IPS-18c (cell line): Measurements from ENCODE around the gene PPP2R2B.

ENCODE experiments used
- H3K4me3 ChIP-seq: 2 replicates; pipeline ENCODE4 v1.7.0; 2013; ENCODE audit warnings: low read depth, mild to moderate bottlenecking, low read length, moderate library complexity; ENCODE audit not compliant: insufficient read depth
- H3K9me3 ChIP-seq: one replicate; pipeline ENCODE4 v1.6.1; 2013; ENCODE audit warnings: mild to moderate bottlenecking, low read length, moderate library complexity; ENCODE audit not compliant: control insufficient read depth, insufficient read depth

The PPP2R2B gene

GRCh38 chr5:146891511-146891910 is 13.0 kb upstream of the PPP2R2B start:
- Histone ChIP-seq H3K9me3 (no peaks in the 10 kb centered on the region), H3K4me3 (no peak overlapping the region)

- Histone ChIP-seq H3K4me3 (no peak overlapping the region), H3K9me3 (no peaks in the 10 kb centered on the region)
Observed at GRCh38 chr5:146890731-146891440, 12.3 kb upstream of the PPP2R2B start.

- Histone ChIP-seq H3K9me3 (no peaks in the 10 kb centered on the region), H3K4me3 (no peak overlapping the region)
Observed at GRCh38 chr5:146890066-146890465, 11.5 kb upstream of the PPP2R2B start.

- no peaks in the 10 kb centered on the region for H3K9me3 ChIP-seq
- no peak overlapping the region for H3K4me3 ChIP-seq
Observed at GRCh38 chr5:146889169-146889568, 10.6 kb upstream of the PPP2R2B start.

DNA sequence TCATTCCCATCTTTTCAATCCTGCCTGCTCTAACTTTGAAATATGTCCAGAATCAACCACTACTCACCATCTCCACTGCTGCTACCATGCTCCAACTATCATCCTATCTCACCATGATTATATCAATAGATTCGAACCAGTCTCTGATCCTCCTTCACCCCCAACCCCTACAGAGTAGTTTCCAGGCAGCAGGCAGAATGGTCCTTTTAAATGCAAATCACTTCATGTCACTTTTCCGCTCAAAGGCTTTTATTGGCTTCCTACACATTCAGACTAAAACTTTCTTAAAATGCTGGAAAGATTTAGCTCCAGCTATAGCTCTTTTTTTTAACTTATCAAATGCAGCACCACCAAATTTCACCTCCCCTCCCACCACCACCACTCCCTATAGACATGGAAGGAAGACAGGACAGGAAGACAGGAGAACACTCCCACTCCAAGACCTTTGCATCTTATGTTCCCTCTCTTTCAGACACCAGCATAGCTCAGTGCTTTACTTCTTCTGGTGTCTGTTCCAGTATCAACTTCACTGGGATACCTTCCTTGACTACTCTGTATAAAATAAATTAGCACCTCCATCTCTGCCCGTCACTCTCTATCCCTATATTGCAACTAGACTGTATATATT is 9.9 kb upstream of the PPP2R2B start:
- H3K9me3 ChIP-seq: no peaks in the 10 kb centered on the region
- H3K4me3 ChIP-seq: no peak overlapping the region

DNA sequence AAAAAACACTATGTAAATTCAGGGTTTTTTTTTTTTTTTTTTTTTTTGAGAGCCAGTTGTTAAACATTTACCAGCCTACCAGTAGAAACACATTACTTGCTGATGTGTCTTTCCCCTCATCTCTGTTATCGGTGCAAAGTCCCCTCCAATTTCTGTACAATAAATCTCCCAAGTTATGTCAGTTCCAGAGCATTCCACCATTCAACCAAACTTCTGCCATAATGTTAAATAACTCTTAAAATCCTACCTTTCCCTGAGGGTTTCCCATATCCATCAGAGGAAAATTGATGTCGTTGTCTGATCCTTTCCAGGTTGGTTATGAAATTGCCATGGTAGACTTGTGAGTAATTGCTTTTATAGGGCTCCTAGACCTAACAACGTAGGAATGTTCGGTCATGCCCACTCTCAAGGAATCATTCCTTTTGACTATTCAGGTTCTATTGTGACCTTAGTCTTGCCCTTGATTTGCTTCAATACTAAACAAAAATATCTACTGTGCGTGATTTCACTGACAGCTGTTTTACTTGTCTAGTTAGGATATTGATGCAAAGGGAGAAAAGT is 5.6 kb upstream of the PPP2R2B start:
- Histone ChIP-seq H3K4me3 (no peak overlapping the region), H3K9me3 (no peaks in the 10 kb centered on the region)

GRCh38 chr5:146883511-146883910 is 5.0 kb upstream of the PPP2R2B start:
- no peak overlapping the region for H3K4me3 ChIP-seq
- no peaks in the 10 kb centered on the region for H3K9me3 ChIP-seq

DNA sequence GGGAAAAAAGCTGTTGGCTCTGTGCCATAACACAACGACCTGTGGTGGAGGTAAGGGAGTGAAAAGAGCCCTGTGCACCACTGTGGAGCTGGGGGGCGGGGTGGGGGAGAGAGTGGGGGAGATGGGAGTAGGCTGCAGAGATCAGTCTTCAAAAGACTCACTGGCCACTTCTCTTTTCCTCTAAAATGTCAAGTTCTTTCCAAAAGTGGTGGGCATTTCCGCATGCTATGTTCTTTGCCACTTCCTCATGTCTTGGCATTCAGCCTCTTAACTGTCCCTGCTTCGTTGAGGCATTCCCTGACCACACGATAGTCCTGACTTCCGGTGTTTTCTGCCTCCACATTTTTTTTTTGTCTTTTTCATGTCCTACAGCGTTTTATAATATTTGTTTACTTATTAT is 2.4 kb upstream of the PPP2R2B start:
- Histone ChIP-seq H3K4me3 (no peak overlapping the region), H3K9me3 (no peaks in the 10 kb centered on the region)

GRCh38 chr5:146877783-146878475 is 628 bp downstream of the PPP2R2B start:
- peak overlapping the region; percentile 88 for H3K4me3 ChIP-seq
- no peaks in the 10 kb centered on the region for H3K9me3 ChIP-seq

GRCh38 chr5:146877178-146877681 is 1.3 kb downstream of the PPP2R2B start:
- H3K4me3 ChIP-seq: peak overlapping the region; percentile 88

DNA sequence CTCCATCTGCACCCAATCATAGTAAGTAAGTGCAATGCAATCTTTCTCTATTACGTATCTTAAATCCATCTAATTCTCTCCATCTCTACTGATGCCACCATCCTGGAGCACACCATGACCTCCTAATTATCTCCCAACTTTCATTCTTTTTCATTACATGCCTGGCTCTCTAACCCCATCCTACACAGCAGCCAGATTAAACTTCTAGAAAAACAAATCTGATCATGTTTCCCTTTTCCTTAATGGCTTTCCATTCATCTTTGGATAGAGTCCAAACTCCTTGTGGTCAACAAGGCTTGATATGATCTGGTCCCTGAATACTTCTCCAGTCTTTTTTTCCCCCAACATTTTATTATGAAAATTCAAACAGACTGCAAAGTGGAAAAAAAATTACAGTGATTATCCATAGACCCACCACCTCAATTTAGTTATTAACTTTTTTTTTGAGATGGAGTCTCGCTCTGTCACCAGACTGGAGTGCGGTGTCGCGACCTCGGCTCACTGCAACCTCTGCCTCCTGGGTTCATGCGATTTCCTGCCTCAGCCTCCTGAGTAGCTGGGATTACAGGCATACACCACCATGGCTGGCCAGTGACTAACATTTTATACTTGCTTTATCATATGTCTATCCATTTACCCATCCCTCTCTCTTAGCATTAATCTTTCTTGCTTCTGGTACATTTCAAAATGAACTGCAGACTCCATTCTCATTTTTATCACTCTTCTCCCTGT is 5.2 kb downstream of the PPP2R2B start:
- H3K9me3 ChIP-seq: no peaks in the 10 kb centered on the region
- H3K4me3 ChIP-seq: no peak overlapping the region

More at GRCh38 chr5:146877178-146877681, 1.3 kb downstream of the PPP2R2B start:
- no peaks in the 10 kb centered on the region for H3K9me3 ChIP-seq

- Histone ChIP-seq H3K9me3 (no peaks in the 10 kb centered on the region), H3K4me3 (no peak overlapping the region)
Observed at GRCh38 chr5:146872188-146872587, 6.4 kb downstream of the PPP2R2B start.

DNA sequence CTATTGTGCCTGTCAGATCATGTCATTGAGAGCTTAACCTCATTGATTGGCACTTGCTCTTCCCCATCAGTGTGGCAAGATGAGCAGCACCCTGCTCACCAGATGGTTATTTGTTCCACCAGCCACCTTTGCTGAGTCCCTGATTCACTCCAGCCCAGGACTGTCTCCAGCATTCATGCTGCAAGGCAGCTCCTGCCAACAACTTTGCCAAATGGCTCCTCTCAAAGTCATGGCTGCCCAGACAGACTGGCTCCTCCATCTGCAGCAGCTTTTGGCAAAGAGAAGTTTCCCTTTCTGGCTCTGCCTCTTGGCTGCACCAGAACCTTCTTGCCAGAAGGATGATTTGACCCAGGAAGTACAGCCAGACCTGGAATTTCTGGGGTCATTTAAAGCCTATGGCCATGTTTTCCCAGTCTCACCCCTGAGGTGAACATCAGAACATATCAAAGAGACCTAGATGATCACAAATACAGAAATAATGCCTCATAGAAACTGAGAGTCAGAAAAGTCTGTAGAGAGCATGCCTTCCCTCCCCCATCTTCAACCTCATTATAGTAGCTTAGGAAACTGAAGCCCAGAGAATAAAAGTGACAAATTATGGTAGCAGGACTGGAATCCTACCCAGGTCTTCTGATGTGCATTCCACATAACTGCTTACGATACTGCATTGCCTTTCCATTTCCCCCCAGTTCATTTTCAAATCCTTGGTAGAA is 10.4 kb downstream of the PPP2R2B start:
- no peak overlapping the region for H3K4me3 ChIP-seq
- H3K9me3 ChIP-seq: no peaks in the 10 kb centered on the region

DNA sequence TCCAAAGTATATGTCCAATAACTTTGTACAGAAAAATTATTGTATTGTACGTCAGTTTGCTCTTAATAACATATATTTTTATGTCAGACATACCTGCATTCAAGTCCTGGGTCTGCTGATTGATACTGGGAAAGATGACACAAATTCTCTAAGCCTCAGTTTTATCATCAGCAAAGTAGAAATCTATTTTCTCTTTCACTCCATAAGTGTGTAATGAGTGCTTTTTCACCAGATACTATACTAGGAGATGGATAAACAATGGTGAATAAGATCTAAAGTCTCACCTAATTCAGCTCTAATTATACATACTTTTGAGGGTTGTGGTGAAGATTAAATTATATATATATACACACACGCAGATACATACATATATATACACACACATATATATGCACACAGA is 12.3 kb downstream of the PPP2R2B start:
- Histone ChIP-seq H3K4me3 (no peak overlapping the region), H3K9me3 (no peaks in the 10 kb centered on the region)

GRCh38 chr5:146862641-146863040 is 15.9 kb downstream of the PPP2R2B start:
- Histone ChIP-seq H3K4me3 (no peak overlapping the region), H3K9me3 (no peaks in the 10 kb centered on the region)

- Histone ChIP-seq H3K4me3 (no peak overlapping the region), H3K9me3 (no peaks in the 10 kb centered on the region)
Observed at GRCh38 chr5:146860213-146860893, 18.2 kb downstream of the PPP2R2B start.
